Measurements from ENCODE around the gene INO80B.

DNA sequence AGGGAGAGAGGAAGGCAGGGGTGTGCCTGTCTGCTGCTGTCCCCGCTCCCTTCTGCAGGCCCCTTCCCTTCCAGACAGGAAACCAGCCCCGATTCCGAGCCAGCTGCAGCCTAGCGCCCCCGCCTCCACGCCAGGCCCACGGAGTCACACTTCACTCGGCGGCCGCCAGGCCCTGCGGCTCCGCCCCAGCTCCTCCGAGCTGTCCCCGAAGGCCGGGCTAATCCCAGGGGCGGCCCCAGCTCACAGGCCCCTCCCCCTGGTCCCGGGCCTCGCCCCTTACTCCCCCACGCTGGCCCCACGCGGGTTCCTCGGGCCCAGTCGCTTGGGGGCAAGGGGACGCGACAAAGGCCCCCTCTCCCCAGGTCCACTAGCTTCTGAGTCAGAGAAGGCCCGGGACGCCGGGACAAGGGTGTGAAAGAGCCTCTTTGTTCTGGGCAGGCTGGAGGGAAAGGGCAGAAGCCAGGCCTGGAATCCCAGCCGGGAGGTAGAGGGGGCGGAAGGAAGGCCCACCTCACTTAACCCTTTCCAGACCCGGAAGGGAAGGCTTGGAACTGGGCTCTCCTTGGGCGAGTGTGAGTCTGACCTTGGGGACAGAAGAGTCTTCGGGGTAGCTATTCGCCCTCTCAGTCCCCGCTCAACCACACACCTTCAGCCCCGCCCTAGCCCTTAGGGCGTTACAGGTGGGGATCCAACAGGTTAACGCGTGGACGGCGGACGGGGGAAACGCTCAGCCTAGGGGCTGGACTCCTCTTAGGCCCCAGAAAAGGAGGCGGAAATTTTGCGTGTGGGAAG, 14.3 kb upstream of the INO80B start:
- no peak for TF ChIP-seq EZH2 (IDR thresholded peaks at IDR 0.05)
- TF ChIP-seq, protein P1, sequence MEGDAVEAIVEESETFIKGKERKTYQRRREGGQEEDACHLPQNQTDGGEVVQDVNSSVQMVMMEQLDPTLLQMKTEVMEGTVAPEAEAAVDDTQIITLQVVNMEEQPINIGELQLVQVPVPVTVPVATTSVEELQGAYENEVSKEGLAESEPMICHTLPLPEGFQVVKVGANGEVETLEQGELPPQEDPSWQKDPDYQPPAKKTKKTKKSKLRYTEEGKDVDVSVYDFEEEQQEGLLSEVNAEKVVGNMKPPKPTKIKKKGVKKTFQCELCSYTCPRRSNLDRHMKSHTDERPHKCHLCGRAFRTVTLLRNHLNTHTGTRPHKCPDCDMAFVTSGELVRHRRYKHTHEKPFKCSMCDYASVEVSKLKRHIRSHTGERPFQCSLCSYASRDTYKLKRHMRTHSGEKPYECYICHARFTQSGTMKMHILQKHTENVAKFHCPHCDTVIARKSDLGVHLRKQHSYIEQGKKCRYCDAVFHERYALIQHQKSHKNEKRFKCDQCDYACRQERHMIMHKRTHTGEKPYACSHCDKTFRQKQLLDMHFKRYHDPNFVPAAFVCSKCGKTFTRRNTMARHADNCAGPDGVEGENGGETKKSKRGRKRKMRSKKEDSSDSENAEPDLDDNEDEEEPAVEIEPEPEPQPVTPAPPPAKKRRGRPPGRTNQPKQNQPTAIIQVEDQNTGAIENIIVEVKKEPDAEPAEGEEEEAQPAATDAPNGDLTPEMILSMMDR (IDR thresholded peaks at IDR 0.05), result peak; percentile 32

All from neural progenitor cell (in vitro differentiated cells).